Suppressor macrophage treated with lipopolysaccharide for 1 hour (primary cell): Measurements from ENCODE around the gene TPPP3.
A peak's percentile ranks its signal among the peaks of the same experiment; 100 is the strongest.

Source experiments
- DNase-seq, 3 donors: peaks; one replicate each; pipeline ENCODE4 v3.0.0-alpha.2; 2020 to 2022

Gene TPPP3

DNA sequence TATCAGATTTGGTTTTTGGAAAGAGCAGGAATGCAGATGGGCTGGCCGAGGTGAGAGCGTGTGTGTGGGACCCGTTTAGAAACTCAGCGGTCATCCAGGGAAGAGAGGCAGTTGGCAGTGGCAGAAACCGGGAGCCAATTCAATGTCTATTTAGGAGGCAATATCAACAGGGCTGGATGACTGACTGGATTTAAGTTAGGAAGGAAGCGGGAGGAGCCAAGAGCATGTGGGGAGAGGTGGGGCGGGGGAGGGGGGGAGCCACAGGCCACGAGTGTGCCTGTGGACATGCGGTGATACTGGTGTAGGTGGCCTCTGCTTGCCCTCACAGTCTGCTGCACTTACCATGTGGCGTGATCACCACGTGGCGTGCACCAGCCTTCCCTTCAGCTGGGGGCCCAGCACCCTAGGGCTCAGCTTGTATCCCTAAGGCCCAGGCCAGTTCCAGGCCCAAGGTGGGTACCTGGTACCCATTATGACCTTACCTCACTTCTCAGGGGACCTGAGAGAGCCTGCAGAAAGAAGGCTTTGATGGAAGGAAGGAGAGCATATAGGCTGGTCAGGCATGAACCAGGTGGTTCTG lies 10.8 kb upstream of the TPPP3 start:
- no peak for DNase-seq

- DNase-seq, result no peak
Measured at GRCh38 chr16:67400901-67401300, 7.6 kb upstream of the TPPP3 start.

DNA sequence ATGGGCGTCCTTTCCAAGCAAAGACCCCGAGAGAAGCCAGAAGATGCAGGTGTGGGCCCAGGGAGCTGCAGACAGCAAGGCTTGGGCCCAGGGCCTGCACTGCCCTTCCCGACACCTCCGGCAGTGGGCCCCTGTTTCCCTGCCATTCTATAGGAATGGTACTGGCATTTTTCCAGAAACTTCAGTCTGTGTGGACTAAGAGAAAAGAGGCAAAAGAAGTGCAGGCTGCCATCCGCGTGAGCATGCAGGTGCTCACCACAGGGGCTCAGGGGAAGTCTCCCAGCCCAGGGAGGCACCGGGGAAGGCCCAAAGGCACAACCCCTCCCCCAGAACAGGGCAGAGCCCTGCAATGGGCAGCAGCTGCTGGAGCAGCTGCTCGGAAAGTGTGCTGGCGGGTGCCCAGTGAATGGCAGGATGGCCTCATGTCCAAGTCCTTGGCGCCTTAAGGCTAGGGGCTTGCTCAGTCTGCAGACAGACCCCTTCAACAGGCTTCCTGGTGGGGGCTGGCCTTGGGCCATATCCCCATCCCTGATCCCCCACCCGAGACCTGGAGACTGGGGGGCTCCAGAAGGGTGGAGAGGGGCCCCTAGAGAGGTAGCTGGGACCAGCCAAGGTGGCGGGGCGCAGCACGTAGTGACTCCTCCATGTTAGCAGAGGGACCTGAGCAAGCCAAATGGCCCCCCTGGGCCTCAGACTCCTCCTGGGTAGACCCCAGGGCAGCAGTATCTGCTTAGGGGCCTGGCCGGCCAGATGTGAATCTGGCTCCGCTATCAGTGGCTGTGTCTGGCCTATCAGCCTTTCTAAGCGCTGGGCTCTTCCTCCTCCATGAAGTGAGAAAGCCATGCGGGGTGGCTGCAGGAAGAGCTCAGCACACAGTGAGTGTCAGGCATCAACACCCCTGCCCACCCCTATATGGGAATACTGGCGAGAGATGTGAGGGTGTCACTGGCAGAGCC lies 6.7 kb upstream of the TPPP3 start:
- DNase-seq, result no peak

DNA sequence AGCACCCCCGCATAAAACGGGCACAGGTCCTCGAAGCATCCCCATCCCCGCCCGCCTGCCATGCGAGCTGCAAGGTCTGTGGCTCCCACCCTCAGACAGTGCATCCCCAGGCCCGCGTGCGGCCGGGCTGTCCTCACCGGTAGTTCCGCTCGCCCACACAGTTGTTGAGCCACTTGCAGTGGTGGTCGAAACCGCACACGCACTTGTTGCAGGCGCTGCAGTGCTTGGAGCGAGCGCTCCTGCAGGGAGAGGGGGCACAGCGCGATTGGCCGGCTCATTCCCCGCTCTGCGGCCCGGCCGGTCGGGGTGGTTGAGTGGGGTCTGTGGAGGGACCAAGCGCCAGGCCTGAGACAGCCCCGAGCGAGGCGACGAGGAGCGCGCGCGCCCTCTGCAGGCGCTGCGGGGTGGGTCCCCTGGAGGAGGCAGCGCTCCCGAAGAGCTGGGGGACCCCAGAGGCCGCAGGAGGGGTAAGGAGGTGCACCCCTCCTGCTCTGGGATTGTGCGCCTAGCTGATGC lies 6.0 kb upstream of the TPPP3 start:
- peak; percentile 52 to 80 (median 65) for DNase-seq

- no peak for DNase-seq
Measured at GRCh38 chr16:67398546-67399217, 5.4 kb upstream of the TPPP3 start.

DNA sequence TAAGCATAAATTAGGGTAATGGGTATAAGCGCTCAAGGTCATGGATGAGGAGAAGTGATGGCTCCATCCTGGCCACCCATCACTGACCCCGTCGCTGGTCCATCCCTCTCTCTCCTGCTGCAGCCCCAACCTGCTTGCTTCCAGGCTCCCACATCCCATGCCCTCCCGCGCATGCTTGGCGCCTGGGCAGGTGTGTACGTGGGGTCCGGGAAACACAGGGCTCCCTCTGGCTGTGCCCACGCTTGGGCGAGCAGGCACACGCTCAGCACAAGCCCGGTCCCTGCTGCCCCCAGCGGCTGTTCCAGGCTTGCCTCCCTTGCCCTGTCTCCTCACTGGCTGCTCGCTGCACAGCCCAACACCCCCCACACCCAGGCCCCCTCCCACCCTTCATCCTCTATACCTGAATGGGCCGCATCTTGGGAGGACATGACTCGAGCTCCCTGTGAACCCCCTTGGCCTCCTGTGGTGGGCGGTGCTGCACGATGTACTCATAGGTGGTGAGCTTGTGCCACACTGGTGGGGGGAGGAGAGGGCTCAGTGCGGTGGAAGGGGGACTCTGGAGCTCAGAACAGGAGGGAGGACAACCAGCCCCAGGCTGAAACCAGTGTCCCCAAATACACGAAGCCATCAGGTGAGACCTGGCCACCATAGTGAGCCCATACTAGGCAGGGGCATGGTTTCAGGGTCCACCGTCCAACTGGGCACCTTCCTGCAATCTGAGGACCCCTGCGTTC lies 4.7 kb upstream of the TPPP3 start:
- no peak for DNase-seq

GRCh38 chr16:67397036-67397801 lies 3.9 kb upstream of the TPPP3 start:
- no peak for DNase-seq

DNA sequence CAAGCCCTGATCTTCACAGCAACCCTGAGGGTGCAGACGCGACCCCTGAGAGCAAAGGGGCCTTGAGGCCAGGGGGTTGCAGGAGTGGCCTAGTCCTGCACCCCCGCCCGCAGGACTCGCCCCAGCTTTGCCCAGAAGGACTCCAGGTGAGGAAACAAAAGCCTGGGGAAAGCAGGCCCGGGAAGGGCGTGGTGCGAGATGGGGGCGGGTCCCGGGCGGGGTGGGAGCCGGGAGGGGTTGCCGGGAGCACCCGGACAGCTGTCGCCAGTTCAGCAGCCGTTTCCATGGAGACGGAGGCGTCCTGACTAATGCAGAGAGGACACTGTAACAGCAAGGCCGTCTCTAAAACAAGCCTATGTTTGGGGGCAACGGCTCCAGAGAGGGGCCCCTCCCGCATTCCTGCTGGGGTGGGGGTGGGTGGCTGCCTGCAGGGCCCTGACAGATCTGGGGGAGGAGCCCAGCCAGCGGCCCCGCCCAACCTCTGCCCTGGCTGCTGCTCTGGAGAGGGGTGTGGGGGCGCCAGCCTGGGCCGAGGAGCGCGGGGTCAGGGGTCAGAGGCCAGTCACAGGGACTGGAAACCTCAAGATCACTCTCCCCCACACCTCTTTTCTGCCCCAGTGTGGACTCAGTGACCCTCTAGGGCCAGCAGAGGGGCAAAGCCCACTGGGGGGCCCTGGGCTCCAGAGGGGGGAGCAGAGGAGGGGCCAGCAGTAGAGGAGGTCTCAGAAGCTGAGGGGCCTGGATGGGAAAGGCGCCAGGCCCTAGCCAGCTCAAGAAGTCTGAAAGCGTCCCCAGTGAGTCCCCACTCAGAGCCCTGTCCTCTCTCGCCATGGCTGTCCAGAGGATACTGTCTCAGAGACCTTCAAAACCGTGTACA lies 3.1 kb upstream of the TPPP3 start:
- DNase-seq, result peak in 1 of 3 donors; percentile 35

- peak; percentile 51 to 65 (median 58) for DNase-seq
Measured at GRCh38 chr16:67395458-67396158, 2.3 kb upstream of the TPPP3 start.

- DNase-seq, result peak in 2 of 3 donors; percentile 27 to 31
Measured at GRCh38 chr16:67395105-67395457, 1.8 kb upstream of the TPPP3 start.

DNA sequence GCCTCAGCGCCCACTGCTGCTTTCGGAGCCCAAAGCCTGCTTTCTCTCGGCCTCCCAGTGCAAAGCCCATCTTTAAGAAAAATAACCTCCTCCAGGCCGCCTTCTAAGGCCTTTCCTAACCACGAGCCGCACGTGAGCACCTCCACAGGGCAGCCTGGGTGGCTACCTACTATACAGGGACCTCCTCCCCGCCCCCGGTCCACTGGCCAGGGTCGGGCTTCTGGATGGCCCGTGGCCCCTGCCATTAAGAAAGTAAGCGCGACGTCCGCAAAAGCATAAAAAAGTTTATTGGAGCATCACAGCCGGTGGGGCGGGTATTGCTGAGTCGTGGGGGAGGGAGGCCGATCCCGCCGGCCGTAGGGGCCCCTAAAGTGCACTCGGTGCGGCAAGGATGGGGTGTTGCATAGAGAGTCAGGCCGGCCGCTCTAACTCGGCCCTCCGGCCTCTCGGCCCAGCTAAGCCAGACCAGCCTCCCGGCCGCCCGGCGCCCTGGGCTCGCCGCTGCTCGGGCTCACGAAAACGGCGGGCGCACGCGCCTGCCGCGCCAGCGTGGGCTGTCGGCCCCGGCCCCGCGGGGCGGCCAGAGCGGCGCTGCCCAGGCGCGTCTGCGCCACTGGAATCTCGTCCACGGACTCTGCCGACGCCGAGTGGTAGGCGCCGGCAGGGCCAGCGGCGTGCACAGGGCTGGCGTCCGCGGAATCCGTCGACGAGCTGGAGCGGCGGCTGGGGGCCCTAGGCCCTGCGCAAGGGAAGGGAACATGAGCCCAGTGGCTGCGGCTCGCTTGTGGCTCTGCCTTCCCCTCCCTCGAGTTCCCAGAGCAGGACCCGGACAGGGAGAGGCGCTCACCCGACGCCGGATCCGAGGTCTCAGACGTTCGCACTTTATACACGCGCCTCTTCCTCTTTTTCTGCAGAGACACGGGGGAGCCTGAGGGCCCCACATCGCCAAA lies 1.1 kb upstream of the TPPP3 start:
- DNase-seq, result peak; percentile 46 to 65 (median 57)

DNA sequence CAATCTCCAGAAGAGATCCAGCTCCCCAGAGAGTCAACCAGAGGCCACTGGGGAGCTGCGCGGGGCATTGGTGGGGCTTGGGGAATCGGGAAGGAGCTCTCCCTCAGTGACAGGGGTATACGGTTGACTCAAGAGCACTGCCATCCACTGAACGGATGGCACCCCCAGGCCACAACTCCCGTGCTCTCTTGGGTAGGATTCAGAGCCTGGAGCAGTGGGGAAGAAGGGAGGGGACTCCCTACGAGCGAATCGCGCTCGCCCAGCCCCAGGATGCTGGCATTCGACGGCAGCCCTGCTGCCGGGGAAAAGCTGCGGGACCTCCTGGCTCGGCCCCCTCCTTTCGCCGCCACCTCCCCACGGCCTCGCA lies 473 bp upstream of the TPPP3 start:
- DNase-seq, result no peak

DNA sequence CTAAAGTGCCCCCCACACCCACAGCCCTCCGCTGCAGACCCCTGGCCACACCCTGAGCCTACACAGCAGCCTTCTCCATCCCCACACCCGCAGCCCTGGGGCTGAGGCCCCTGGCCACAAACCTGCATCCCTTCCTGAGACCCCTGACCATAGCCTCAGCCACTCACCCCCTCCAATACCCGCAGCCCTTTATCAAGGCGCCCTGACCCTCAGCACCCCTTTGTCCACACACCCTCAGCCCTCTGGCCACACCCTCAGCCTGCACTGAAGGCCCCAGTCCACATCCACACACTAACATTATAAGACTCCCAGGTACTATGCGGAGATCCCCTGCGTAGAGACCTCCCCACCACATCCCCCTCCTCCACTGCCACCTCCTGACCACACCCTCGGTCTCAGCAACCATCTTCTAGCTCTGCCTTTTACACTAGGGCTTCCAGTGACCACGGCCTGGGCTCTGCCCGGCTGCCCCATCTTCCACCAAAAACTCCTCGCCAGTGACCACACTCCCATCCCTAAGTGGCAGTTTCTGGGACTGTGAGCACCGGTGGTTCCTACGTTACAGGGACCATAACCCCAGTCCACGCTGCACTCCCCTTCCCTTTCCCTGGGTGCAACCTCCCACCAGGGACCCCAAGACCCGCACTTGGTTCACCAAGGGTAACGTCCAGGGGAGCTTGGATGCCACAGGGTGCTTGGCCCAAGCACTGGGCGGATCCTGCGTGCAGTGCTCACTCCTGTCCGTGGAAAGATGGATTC lies 818 bp downstream of the TPPP3 start:
- DNase-seq, result no peak

GRCh38 chr16:67391424-67392300 lies 1.6 kb downstream of the TPPP3 start:
- no peak for DNase-seq

DNA sequence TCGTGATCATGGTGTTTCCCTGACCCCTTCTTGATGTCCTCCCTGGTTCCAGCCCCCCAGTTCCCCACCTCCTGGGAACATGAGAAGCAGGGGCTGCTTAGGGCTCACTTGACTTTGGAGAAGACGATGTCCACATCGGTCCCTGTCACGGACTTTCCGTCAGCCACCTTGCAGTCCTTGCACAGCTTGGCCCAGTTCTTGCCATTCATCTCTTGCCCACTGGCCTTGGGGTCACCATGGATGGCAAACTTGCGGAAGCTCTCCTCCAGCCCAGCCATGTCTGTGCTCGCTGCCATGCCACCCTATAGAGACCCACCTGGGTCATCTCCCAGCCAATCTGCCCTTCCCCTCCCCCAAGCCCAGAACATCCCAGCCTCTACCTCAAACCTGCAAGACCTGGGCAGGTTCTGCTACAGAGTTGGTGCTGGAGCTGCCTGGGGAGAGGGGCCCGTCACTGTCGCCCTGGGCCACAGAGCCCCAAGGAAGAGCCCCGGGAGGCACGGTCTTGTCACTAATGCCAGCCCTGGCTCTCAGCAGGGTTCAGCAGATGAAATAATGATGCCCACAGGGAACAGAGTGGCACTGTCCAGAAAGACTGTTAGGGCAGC lies 2.4 kb downstream of the TPPP3 start:
- no peak for DNase-seq

- peak; percentile 94 to 98 (median 97) for DNase-seq
Measured at GRCh38 chr16:67389911-67390815, 3.1 kb downstream of the TPPP3 start.
